ENCODE results near the gene TNRC18.

GRCh38 chr7:5445981-5446594, 22.5 kb upstream of the TNRC18 start:
- TF ChIP-seq, protein P1, sequence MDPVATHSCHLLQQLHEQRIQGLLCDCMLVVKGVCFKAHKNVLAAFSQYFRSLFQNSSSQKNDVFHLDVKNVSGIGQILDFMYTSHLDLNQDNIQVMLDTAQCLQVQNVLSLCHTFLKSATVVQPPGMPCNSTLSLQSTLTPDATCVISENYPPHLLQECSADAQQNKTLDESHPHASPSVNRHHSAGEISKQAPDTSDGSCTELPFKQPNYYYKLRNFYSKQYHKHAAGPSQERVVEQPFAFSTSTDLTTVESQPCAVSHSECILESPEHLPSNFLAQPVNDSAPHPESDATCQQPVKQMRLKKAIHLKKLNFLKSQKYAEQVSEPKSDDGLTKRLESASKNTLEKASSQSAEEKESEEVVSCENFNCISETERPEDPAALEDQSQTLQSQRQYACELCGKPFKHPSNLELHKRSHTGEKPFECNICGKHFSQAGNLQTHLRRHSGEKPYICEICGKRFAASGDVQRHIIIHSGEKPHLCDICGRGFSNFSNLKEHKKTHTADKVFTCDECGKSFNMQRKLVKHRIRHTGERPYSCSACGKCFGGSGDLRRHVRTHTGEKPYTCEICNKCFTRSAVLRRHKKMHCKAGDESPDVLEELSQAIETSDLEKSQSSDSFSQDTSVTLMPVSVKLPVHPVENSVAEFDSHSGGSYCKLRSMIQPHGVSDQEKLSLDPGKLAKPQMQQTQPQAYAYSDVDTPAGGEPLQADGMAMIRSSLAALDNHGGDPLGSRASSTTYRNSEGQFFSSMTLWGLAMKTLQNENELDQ (CRISPR knock-in tag; IDR thresholded peaks at IDR 0.05; ENCODE audit: borderline replicate concordance) = no peak
- TF ChIP-seq POLR2A (conservative IDR thresholded peaks at IDR 0.05) = no peak
- TF ChIP-seq ZNF41 (CRISPR knock-in tag; conservative IDR thresholded peaks at IDR 0.05) = no peak
- no peak for TF ChIP-seq MXI1 (IDR thresholded peaks at IDR 0.05; ENCODE audit: low read depth, low read length)
- TF ChIP-seq PHF8 (IDR thresholded peaks at IDR 0.05; ENCODE audit: borderline replicate concordance, low read length) = no peak
- TF ChIP-seq ZNF134 (CRISPR knock-in tag; conservative IDR thresholded peaks at IDR 0.05) = no peak
- TF ChIP-seq MIER1 (IDR thresholded peaks at IDR 0.05; ENCODE audit: low read depth) = no peak
